ENCODE results near the gene ID4.

DNA sequence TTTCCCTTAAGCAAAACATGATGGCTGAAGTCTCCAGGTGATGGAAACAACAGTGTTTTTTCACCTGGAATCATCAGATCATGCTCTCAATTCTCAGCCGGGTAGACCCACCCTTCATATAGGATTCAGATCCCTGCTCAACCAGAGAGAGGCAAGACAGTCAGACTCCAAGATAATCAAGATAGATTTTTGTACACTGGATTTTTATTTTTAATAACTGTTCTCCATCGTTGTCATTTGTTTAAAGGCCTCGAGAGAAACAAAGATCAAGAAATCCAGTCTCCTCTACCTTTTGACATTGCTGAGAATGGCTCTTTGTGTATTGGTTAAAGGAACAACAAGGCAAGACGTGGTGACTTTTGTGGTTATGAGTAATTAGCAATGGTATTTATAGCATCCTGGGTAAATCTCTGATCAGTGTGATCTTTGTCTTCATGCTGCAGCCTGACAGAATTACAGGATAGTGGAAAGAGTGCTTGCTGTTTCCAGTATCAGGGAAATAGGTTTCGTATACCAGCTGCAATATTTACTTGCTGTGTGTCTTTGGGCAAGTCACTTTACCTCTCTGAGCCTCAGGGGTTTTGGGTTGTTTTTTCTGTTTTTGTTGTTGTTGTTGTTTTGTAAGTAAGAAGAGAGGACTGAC is 29.9 kb downstream of the ID4 start:
- TF ChIP-seq, protein P1, sequence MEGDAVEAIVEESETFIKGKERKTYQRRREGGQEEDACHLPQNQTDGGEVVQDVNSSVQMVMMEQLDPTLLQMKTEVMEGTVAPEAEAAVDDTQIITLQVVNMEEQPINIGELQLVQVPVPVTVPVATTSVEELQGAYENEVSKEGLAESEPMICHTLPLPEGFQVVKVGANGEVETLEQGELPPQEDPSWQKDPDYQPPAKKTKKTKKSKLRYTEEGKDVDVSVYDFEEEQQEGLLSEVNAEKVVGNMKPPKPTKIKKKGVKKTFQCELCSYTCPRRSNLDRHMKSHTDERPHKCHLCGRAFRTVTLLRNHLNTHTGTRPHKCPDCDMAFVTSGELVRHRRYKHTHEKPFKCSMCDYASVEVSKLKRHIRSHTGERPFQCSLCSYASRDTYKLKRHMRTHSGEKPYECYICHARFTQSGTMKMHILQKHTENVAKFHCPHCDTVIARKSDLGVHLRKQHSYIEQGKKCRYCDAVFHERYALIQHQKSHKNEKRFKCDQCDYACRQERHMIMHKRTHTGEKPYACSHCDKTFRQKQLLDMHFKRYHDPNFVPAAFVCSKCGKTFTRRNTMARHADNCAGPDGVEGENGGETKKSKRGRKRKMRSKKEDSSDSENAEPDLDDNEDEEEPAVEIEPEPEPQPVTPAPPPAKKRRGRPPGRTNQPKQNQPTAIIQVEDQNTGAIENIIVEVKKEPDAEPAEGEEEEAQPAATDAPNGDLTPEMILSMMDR (IDR thresholded peaks at IDR 0.05): no peak
- TF ChIP-seq POLR2A (IDR thresholded peaks at IDR 0.05): no peak
